Measurements from ENCODE around the gene NECAB3. TPM values are rescaled to one million over a fixed set of nuclear protein-coding genes. Genes with fewer than 3 reads are reported as not detected.

The NECAB3 gene
- total and polyA plus RNA-seq, 2 of the 13 experiments (the other 11 are each of a cell fraction or from before 2014, with no cell fraction given) = 61.5 to 65.5 TPM

DNA sequence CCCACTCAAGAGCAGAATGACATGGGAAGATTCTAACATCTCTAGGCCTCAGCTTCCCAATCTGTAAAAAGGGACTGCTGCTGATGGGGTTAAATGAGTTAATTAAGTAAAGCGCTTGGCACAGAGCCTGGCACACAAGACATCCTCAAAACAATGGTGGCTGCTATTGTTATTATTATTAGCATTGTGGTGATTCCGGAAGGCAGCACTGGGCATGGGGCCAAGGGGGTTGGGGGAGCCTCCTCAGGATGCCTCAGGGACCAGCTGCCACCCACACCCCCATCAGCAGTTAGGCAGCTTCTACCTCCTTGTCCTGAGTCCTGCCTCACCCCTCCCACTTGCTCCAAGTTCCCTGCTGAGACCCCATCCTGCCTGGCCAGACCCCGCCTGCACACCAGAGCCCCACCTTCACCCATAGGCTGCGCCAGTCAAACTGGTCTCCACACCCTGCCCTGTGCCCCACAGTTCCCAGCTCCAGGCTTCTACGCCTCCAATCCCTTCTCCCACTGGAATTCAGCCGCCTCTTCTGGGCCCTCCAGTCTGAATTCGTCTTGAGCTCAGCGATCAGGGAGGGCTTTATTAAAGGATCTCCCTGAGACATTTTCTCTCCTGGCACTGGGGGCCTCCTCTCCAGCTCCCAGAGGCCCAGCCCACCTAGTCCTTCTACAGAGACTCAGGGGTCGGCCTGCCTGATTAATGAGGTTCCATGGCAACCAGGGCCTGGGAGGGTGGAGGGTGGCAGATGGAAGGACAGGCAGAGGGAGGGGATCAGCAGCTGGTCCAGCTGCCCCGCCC is 10.5 kb upstream of the NECAB3 start (continued):
- no peak for TF ChIP-seq ZNF766 (CRISPR knock-in tag; IDR thresholded peaks at IDR 0.05; ENCODE audit: borderline replicate concordance)
- TF ChIP-seq, protein P1, sequence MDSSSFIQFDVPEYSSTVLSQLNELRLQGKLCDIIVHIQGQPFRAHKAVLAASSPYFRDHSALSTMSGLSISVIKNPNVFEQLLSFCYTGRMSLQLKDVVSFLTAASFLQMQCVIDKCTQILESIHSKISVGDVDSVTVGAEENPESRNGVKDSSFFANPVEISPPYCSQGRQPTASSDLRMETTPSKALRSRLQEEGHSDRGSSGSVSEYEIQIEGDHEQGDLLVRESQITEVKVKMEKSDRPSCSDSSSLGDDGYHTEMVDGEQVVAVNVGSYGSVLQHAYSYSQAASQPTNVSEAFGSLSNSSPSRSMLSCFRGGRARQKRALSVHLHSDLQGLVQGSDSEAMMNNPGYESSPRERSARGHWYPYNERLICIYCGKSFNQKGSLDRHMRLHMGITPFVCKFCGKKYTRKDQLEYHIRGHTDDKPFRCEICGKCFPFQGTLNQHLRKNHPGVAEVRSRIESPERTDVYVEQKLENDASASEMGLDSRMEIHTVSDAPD (CRISPR knock-in tag; IDR thresholded peaks at IDR 0.05) = no peak
- TF ChIP-seq ZFP82 (CRISPR knock-in tag; IDR thresholded peaks at IDR 0.05; ENCODE audit: borderline replicate concordance) = no peak
- no peak for TF ChIP-seq YY1 (IDR thresholded peaks at IDR 0.05; ENCODE audit: insufficient read depth, insufficient replicate concordance, low read depth, low read length)

DNA sequence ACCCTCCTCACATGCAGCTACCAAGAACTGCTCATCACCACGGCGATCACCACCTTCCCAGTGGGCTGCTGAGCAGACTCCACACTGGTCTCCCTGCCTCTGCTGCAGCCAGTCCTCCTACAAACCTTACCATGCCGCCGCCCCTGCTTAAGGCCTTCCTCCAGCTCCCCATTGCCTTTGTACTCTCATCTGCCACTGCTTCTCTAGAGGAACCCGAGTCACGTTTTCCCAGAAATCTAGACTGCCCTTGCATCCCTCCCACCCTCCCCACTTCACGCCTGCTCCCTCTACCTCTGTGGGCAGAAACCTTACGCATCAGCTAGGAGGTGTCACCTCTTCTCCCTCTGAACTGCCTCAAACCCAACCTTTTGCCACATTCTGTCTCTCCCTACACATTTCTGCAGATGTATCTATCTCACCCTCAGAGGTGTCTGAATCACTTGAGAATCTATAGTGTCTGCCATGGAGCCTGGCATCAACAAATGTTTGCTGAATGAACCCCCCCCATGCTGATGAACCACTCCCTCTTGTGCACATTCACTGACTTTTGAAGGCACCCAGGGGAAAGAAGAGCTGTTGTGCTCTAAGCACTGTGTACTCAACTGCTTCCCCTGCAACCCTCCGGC is 7.6 kb upstream of the NECAB3 start:
- Histone ChIP-seq H4K20me1 (ENCODE audit: insufficient read depth, low read length) (no peaks in the 10 kb centered on the region), H2AFZ (ENCODE audit: low read length) (no peak overlapping the region), H3K27me3 (ENCODE audit: control insufficient read depth in 1 of 2, insufficient read depth in 2 of 2, low read length in 2 of 2) (no peaks in the 10 kb centered on the region), H3K4me2 (ENCODE audit: low read depth, low read length) (no peak overlapping the region), H3K4me3 (replicated peaks in 1 of 3; ENCODE audit: insufficient read depth in 1 of 3, low read depth in 2 of 3, low read length in 3 of 3) (no peak overlapping the region), H3K4me1 (ENCODE audit: insufficient read depth, low read length) (peaks cover 22% of the 10 kb centered on the region), H3K36me3 (replicated peaks in 1 of 2; ENCODE audit: control insufficient read depth in 1 of 2, insufficient read depth in 2 of 2, low read length in 2 of 2) (peaks cover 9 to 28% of the 10 kb centered on the region in 2 experiments; a peak in 4 of 5 replicates), H3K9ac (ENCODE audit: insufficient read depth, low read depth, low read length) (no peak overlapping the region), H3K9me3 (ENCODE audit: low read length) (no peaks in the 10 kb centered on the region), H3K27ac (ENCODE audit: extremely low read length, insufficient read depth, low read length) (no peak overlapping the region), H3K79me2 (ENCODE audit: insufficient read depth, low read length) (peaks cover 21% of the 10 kb centered on the region)
- TF ChIP-seq ZNF431 (CRISPR knock-in tag; IDR thresholded peaks at IDR 0.05; ENCODE audit: borderline replicate concordance, low read depth) (0 out of 2 replicates have a peak, but pooled peaks have one; percentile 26), ZNF737 (CRISPR knock-in tag; IDR thresholded peaks at IDR 0.05; ENCODE audit: borderline replicate concordance) (no peak)
- DNase-seq (ENCODE audit: low spot score) (no peak), FAIRE-seq (no peak), ATAC-seq (no peak)
- ChIA-PET POLR2A (interaction anchor here (0.6 to 1.9 kb wide), 3 partner anchors 19 to 312 kb away, joined by 3 to 5 read pairs (median 3); partner anchors contain the start of gene RALY), CTCF (ENCODE audit: low intra/inter-chr PET ratio, low total read pairs) (no interaction called here)
- in situ Hi-C loops (cut with HindIII; ENCODE audit: extremely low pct_ligation_motif_present, low pct_unique_long_range_greater_than_20kb) = no loop called here
- BruUV-seq (replicated peaks) = no TSS peak
- WGBS (ENCODE audit: low lambda C conversion rate) = 95% methylated on average over 9 of the region's 9 CpGs
- intact Hi-C loops (cut with micrococcal nuclease; ENCODE audit: unreplicated experiment) = no loop called here
